SH-SY5Y (cell line): ENCODE measurements around the gene HMOX1.

Source experiments
- GATA2 ChIP-seq: IDR thresholded peaks from 2 replicates; pipeline ENCODE4 v1.6.1; 2011; ENCODE audit warnings: mild to moderate bottlenecking, low read depth, low read length
- GATA3 ChIP-seq: IDR thresholded peaks from 2 replicates; pipeline ENCODE4 v1.6.1; 2011; ENCODE audit warnings: low read depth, mild to moderate bottlenecking, low read length, moderate library complexity

GRCh38 chr22:35363566-35364086 is 17.3 kb upstream of the HMOX1 start:
- no peak for TF ChIP-seq GATA2
- no peak for TF ChIP-seq GATA3
